Measurements from ENCODE around the gene CATSPERB. TPM values are rescaled to one million over a fixed set of nuclear protein-coding genes. Genes with fewer than 3 reads are reported as not detected.

CATSPERB gene
- total and polyA plus RNA-seq, 10 of the 15 experiments (the other 5 are each of a cell fraction or from before 2014, with no cell fraction given), result not detected

- ChIA-PET CTCF (interaction anchor here (2.1 kb wide), 1 partner anchor 9 kb away, joined by 5 read pairs; no protein-coding TSS in a partner anchor), RAD21 (ENCODE audit: unreplicated experiment) (no interaction called here), POLR2A (no interaction called here), SMC1A (ENCODE audit: uncharacterized antibody, unreplicated experiment) (interaction anchor here (0.7 to 1.5 kb wide), 2 partner anchors 58 to 82 kb away, joined by 3 read pairs; no protein-coding TSS in a partner anchor)
- H4K20me1 ChIP-seq (ENCODE audit: control insufficient read depth, insufficient read depth), result no peaks in the 10 kb centered on the region
- no peaks in the 10 kb centered on the region for H3K79me2 ChIP-seq (ENCODE audit: control insufficient read depth, insufficient read depth, low read length)
- BruUV-seq (replicated peaks), result no TSS peak
- no peak overlapping the region for H3K4me2 ChIP-seq (ENCODE audit: control insufficient read depth, insufficient read depth)
- no peak overlapping the region for H3K27ac ChIP-seq (ENCODE audit: control insufficient read depth, insufficient read depth)
- no peak for FAIRE-seq
- H3K36me3 ChIP-seq (ENCODE audit: control insufficient read depth in 2 of 2, insufficient read depth in 2 of 2, low read length in 1 of 2), result no peaks in the 10 kb centered on the region
- no peaks in the 10 kb centered on the region for H3K27me3 ChIP-seq (replicated peaks in 1 of 2; ENCODE audit: control insufficient read depth in 2 of 2, insufficient read depth in 2 of 2, low read length in 1 of 2)
- ATAC-seq, result no peak
- H2AFZ ChIP-seq (ENCODE audit: control insufficient read depth, low read depth, low read length), result no peak overlapping the region
- TF ChIP-seq LARP7 (IDR thresholded peaks at IDR 0.05) (no peak), ZNF622 (IDR thresholded peaks at IDR 0.05) (no peak)
- TF ChIP-seq, protein P1, sequence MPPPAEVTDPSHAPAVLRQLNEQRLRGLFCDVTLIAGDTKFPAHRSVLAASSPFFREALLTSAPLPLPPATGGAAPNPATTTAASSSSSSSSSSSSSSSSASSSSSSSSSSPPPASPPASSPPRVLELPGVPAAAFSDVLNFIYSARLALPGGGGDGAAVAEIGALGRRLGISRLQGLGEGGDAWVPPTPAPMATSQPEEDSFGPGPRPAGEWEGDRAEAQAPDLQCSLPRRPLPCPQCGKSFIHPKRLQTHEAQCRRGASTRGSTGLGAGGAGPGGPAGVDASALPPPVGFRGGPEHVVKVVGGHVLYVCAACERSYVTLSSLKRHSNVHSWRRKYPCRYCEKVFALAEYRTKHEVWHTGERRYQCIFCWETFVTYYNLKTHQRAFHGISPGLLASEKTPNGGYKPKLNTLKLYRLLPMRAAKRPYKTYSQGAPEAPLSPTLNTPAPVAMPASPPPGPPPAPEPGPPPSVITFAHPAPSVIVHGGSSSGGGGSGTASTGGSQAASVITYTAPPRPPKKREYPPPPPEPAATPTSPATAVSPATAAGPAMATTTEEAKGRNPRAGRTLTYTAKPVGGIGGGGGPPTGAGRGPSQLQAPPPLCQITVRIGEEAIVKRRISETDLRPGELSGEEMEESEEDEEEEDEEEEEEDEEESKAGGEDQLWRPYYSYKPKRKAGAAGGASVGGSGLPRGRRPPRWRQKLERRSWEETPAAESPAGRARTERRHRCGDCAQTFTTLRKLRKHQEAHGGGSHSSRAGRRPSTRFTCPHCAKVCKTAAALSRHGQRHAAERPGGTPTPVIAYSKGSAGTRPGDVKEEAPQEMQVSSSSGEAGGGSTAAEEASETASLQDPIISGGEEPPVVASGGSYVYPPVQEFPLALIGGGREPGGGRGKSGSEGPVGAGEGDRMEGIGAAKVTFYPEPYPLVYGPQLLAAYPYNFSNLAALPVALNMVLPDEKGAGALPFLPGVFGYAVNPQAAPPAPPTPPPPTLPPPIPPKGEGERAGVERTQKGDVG (CRISPR knock-in tag; IDR thresholded peaks at IDR 0.05), result no peak
- no peak overlapping the region for H3K4me3 ChIP-seq
- no peak overlapping the region for H3K9ac ChIP-seq (ENCODE audit: control insufficient read depth, insufficient read depth, low read length)
- no peaks in the 10 kb centered on the region; the same call in 2 of the 3 replicates for H3K9me3 ChIP-seq (replicated peaks; ENCODE audit: control insufficient read depth, insufficient read depth, low read length)
- in situ Hi-C loops (cut with MboI), result no loop called here
- intact Hi-C loops (cut with micrococcal nuclease; ENCODE audit: unreplicated experiment), result no loop called here
- no peak for DNase-seq (ENCODE audit: low read depth, low spot score)
- H3K4me1 ChIP-seq (ENCODE audit: control insufficient read depth, insufficient read depth, low read length), result no peaks in the 10 kb centered on the region
These were observed 24.9 kb downstream of the CATSPERB start for GRCh38 chr14:91706996-91707395.

- DNase-seq (ENCODE audit: low read depth, low spot score), result no peak
- ATAC-seq, result no peak
- RAD21 ChIA-PET (ENCODE audit: unreplicated experiment), result interaction anchor here (0.7 kb wide), 1 partner anchor 88 kb away, joined by 3 read pairs; no protein-coding TSS in a partner anchor
- H3K27me3 ChIP-seq (replicated peaks in 1 of 2; ENCODE audit: control insufficient read depth in 2 of 2, insufficient read depth in 2 of 2, low read length in 1 of 2), result no peaks in the 10 kb centered on the region
- no peaks in the 10 kb centered on the region for H4K20me1 ChIP-seq (ENCODE audit: control insufficient read depth, insufficient read depth)
- SMC1A ChIA-PET (ENCODE audit: uncharacterized antibody, unreplicated experiment), result interaction anchor here (0.5 kb wide), 1 partner anchor 214 kb away, joined by 3 read pairs; no protein-coding TSS in a partner anchor
- H3K79me2 ChIP-seq (ENCODE audit: control insufficient read depth, insufficient read depth, low read length), result no peaks in the 10 kb centered on the region
- no peak overlapping the region for H3K4me2 ChIP-seq (ENCODE audit: control insufficient read depth, insufficient read depth)
- intact Hi-C loops (cut with micrococcal nuclease; ENCODE audit: unreplicated experiment) (no loop called here), in situ Hi-C loops (cut with MboI) (no loop called here)
- H2AFZ ChIP-seq (ENCODE audit: control insufficient read depth, low read depth, low read length), result no peak overlapping the region
- no peak overlapping the region for H3K27ac ChIP-seq (ENCODE audit: control insufficient read depth, insufficient read depth)
- no peak for FAIRE-seq
- CTCF ChIA-PET, result no interaction called here
- no peaks in the 10 kb centered on the region; the same call in 2 of the 3 replicates for H3K9me3 ChIP-seq (replicated peaks; ENCODE audit: control insufficient read depth, insufficient read depth, low read length)
- H3K4me1 ChIP-seq (ENCODE audit: control insufficient read depth, insufficient read depth, low read length), result no peaks in the 10 kb centered on the region
- WGBS (ENCODE audit: insufficient coverage, insufficient replicate concordance, low lambda C conversion rate, missing lambda C conversion rate), result 54% methylated on average over 2 of the region's 2 CpGs
- H3K36me3 ChIP-seq (ENCODE audit: control insufficient read depth in 2 of 2, insufficient read depth in 2 of 2, low read length in 1 of 2), result no peaks in the 10 kb centered on the region
- POLR2A ChIA-PET, result no interaction called here
- H3K9ac ChIP-seq (ENCODE audit: control insufficient read depth, insufficient read depth, low read length), result no peak overlapping the region
- no peak overlapping the region for H3K4me3 ChIP-seq
- no TSS peak for BruUV-seq (replicated peaks)
- no peak for TF ChIP-seq MEF2B (IDR thresholded peaks at IDR 0.05; ENCODE audit: partially characterized antibody, poor library complexity, severe bottlenecking)
- TF ChIP-seq HCFC1 (IDR thresholded peaks at IDR 0.05; ENCODE audit: low read length), result no peak
- no peak for TF ChIP-seq MYB (IDR thresholded peaks at IDR 0.05; ENCODE audit: borderline replicate concordance, low read depth, low read length)
- no peak for TF ChIP-seq SMARCA5 (IDR thresholded peaks at IDR 0.05)
- TF ChIP-seq CBX3 (IDR thresholded peaks at IDR 0.05; ENCODE audit: borderline replicate concordance, low read depth), result no peak
- no peak for TF ChIP-seq MTA2 (IDR thresholded peaks at IDR 0.05; ENCODE audit: low read depth)
- TF ChIP-seq SMAD5 (IDR thresholded peaks at IDR 0.05; ENCODE audit: low read depth), result no peak
- TF ChIP-seq CEBPZ (IDR thresholded peaks at IDR 0.05; ENCODE audit: low read depth, low read length), result no peak
- TF ChIP-seq NR2C2 (IDR thresholded peaks at IDR 0.05; ENCODE audit: borderline replicate concordance, control insufficient read depth, insufficient read length, low read depth), result no peak
- TF ChIP-seq RAD51 (IDR thresholded peaks at IDR 0.05), result no peak
These were observed 37.2 kb downstream of the CATSPERB start for GRCh38 chr14:91694643-91695042.

Data from GM12878 (cell line).